Right lobe of liver (tissue), 6 donors: ENCODE measurements around the gene GLE1. TPM values are rescaled to one million over a fixed set of nuclear protein-coding genes. Genes with fewer than 3 reads are reported as not detected.

Experiments
- ATAC-seq, 4 donors: fragments of 200-7000 bp; cut with Tn5 transposase; one replicate each; pipeline ENCODE4 v1.9.1; 2020; ENCODE audit warnings: mild to moderate bottlenecking in 4 of 4, moderate library complexity in 4 of 4
- DNase-seq, 3 donors: peaks; one replicate each; pipeline ENCODE4 v3.0.0-alpha.2; 2020
- H3K27ac ChIP-seq, 3 donors: fragments of 200-600 bp; one replicate each; pipeline ENCODE4 v1.8.0; 2022
- H3K27me3 ChIP-seq, 2 donors: fragments of 200-600 bp; one replicate each; pipeline ENCODE4 v1.8.0; 2022
- H3K36me3 ChIP-seq, 4 donors: fragments of 200-600 bp; sonication (generic) in 1 of 4; one replicate each; pipeline versions ENCODE4 v1.5.1 to v1.8.0; 2017 to 2022; ENCODE audit warnings: control low read depth in 1 of 4
- H3K4me1 ChIP-seq, 4 donors: fragments of 200-600 bp; sonication (generic) in 1 of 4; one replicate each; pipeline versions ENCODE4 v1.5.1 to v1.8.0; 2017 to 2022; ENCODE audit warnings: control low read depth in 1 of 4
- H3K4me3 ChIP-seq, 3 donors: fragments of 200-600 bp; one replicate each; pipeline ENCODE4 v1.8.0; 2022
- H3K9me3 ChIP-seq, 4 donors: fragments of 200-600 bp; sonication (generic) in 1 of 4; one replicate each; pipeline versions ENCODE4 v1.5.1 to v1.8.0; 2017 to 2022; ENCODE audit warnings: control low read depth in 1 of 4
- POLR2A ChIP-seq: fragments of 450-650 bp; IDR thresholded peaks from one replicate; pipeline ENCODE4 v1.6.1; 2017; ENCODE audit warnings: antibody characterized with exemption, mild to moderate bottlenecking
- WGBS: methylation state at CpG from one replicate; pipeline ENCODE4 v1.1.6; 2018; ENCODE audit warnings: low coverage, low lambda C conversion rate; ENCODE audit not compliant: insufficient coverage; ENCODE audit errors: missing lambda C conversion rate; 5-methylcytosine and 5-hydroxymethylcytosine counted together
- intact Hi-C, 2 donors: fragments of 100-400 bp; cut with DNase I; formaldehyde crosslinking; loops; one replicate each; pipeline versions ENCODE4 v1.11.2 to v1.14.1; 2022
- total RNA-seq, 6 experiments: library from RNA; depleted of rRNA in 2 of 6; stranded (reverse); fragments of >200 nt in 2 of 6; fragmentation: NEBNext Ultra II Directional in 3 of 6; extraction: Animal tissue kit (Norgen Biotek cat#: 25700) in 3 of 6; gene quantifications; one replicate each; pipeline versions ENCODE4 v1.1.0 to v1.2.4, GENCODE V29; 2016 to 2023
- TF ChIP-seq, protein P1 (sequence below), 4 donors: fragments of 200-600 bp in 3 of 4; fragments of 450-650 bp in 1 of 4; IDR thresholded peaks; one replicate each; pipeline versions ENCODE4 v1.5.1 to v1.8.0; 2016 to 2022; ENCODE audit warnings: antibody characterized with exemption in 4 of 4, mild to moderate bottlenecking in 2 of 4
- donor health status: DM: no; HTN: yes; CAD: no.
- donor health status: DM: no; HTN: no; CAD: no.
- donor health status: DM: no; HTN: no; CAD: no.
- donor health status: DM: no; HTN: yes; CAD: no.
- donor health status: DM: no; HTN: yes; CAD: no.

Gene GLE1
- total RNA-seq, 6 experiments from 2014 or later = 10.5 to 15.9 (median 13.2) TPM

DNA sequence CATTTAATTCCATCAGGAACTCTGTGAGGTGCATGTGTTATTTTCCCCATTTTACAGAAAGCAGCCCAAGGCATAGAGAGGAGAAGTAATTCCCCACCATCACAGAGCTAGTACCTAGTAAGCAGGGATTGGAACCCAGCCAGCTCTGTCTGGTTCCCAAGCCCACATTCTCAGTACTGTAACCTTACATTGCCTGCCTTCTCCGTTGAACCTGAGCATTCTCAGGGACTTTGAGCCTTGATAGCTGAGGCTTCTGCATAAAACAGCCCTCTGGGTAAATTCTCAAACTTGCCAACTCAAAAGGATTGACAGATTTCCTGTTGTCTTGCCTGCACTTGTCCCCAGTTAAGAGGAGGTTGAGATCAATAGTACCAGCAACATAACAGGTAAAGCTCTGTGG is 9.2 kb upstream of the GLE1 start:
- no peak for TF ChIP-seq POLR2A
- TF ChIP-seq, protein P1, sequence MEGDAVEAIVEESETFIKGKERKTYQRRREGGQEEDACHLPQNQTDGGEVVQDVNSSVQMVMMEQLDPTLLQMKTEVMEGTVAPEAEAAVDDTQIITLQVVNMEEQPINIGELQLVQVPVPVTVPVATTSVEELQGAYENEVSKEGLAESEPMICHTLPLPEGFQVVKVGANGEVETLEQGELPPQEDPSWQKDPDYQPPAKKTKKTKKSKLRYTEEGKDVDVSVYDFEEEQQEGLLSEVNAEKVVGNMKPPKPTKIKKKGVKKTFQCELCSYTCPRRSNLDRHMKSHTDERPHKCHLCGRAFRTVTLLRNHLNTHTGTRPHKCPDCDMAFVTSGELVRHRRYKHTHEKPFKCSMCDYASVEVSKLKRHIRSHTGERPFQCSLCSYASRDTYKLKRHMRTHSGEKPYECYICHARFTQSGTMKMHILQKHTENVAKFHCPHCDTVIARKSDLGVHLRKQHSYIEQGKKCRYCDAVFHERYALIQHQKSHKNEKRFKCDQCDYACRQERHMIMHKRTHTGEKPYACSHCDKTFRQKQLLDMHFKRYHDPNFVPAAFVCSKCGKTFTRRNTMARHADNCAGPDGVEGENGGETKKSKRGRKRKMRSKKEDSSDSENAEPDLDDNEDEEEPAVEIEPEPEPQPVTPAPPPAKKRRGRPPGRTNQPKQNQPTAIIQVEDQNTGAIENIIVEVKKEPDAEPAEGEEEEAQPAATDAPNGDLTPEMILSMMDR (IDR thresholded peaks at IDR 0.05) = no peak
- 0% methylated on average over 1 of the region's 1 CpG for WGBS
- Histone ChIP-seq H3K9me3 (no peaks in the 10 kb centered on the region), H3K36me3 (peaks cover 0 to 18% (median 1%) of the 10 kb centered on the region in 4 donors), H3K4me1 (peaks cover 0 to 28% (median 16%) of the 10 kb centered on the region in 4 donors), H3K4me3 (no peak overlapping the region), H3K27ac (peak overlapping the region; percentile 23 to 73 (median 41)), H3K27me3 (no peaks in the 10 kb centered on the region)
- peak; percentile 13 to 41 (median 21) for ATAC-seq
- intact Hi-C loops = loop anchor here in 1 of 2 donors (10.0 kb wide), 1 partner anchor 140 kb away; no protein-coding TSS in a partner anchor
- DNase-seq = no peak

DNA sequence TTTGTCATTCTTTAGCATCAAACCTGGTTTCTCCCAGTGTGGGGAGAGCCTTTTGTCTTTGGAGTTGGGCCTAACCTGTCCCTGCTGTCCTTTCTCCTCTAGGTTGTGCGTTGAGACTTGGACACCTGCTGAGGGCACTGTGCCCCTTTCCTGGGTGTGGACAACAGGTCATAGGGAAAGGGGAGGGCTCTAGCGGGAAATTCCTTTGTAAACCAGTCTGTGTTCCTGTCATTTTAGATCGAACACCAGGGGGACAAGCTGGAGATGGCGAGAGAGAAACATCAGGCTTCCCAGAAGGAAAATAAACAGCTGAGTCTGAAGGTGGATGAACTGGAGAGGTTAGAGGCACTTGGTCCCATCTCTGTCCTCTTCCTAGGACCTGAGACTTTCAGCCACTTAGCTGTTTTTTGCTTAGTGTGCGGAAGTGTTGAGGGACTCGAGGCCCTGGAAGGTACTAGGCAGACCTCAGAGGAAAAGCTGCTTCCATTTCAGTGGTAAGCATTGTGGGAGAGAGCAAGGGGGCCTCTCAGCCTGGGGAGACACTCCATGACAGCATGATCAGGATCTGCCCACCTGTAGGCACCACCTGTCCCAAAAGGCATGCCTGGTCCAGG is 8.6 kb upstream of the GLE1 start:
- Histone ChIP-seq H3K36me3 (peaks cover 0 to 18% (median 1%) of the 10 kb centered on the region in 4 donors), H3K9me3 (no peaks in the 10 kb centered on the region), H3K27me3 (no peaks in the 10 kb centered on the region), H3K27ac (peak overlapping the region; percentile 23 to 73 (median 41)), H3K4me3 (peak overlapping the region in 1 of 3 donors; percentile 10), H3K4me1 (peaks cover 0 to 28% (median 16%) of the 10 kb centered on the region in 4 donors)
- intact Hi-C loops = loop anchor here in 1 of 2 donors (10.0 kb wide), 1 partner anchor 139 kb away; no protein-coding TSS in a partner anchor
- TF ChIP-seq, protein P1 (IDR thresholded peaks at IDR 0.05) = peak; percentile 45 to 64 (median 49)
- TF ChIP-seq POLR2A = no peak
- WGBS = 39% methylated on average over 4 of the region's 6 CpGs
- peak; percentile 93 to 94 (median 93) for ATAC-seq
- peak; percentile 64 to 73 (median 72) for DNase-seq

DNA sequence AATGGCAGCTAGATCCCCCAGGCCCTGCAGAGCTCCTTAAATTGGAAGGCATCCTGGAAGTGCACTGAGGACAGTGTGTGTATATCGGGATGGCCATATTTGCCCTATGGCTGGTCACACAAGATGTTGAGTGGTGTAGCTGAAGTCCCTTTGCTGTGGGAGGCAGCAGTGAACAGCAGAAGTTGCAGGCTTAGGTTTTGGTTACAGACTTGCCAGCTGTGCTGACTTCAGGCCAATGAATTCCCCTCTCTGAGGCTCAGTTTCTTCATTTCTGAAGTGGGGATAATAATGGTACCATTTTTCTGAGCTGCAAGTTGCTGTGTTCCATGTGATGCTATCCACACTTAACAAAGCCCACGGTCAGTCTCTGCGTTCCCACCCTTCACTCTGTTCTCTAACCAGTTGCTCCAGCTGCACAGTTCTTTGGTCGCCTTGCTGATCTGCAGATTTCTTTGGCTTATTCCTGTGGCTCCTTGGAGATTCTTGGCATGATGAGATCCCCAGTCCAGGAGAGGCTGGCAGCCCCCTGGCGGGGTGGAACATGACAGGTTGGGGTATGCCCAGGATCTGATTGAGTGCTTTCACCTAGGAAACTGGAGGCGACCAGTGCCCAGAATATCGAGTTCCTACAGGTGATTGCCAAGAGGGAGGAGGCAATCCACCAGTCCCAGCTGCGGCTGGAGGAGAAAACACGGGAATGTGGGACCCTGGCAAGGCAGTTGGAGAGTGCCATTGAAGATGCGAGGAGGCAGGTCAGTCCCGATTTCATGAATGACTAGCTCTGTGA is 6.5 kb upstream of the GLE1 start:
- intact Hi-C loops = loop anchor here in 1 of 2 donors (10.0 kb wide), 1 partner anchor 137 kb away; no protein-coding TSS in a partner anchor
- ATAC-seq = no peak
- H3K36me3 ChIP-seq = peaks cover 0 to 13% (median 1%) of the 10 kb centered on the region in 4 donors
- H3K4me1 ChIP-seq = peaks cover 0 to 28% (median 16%) of the 10 kb centered on the region in 4 donors
- DNase-seq = no peak
- no peaks in the 10 kb centered on the region for H3K9me3 ChIP-seq
- no CpG with 5 or more reads among the region's 11 CpGs for WGBS
- no peaks in the 10 kb centered on the region for H3K27me3 ChIP-seq
- TF ChIP-seq, protein P1 (IDR thresholded peaks at IDR 0.05) = no peak
- TF ChIP-seq POLR2A = no peak
- H3K4me3 ChIP-seq = no peak overlapping the region
- H3K27ac ChIP-seq = no peak overlapping the region

DNA sequence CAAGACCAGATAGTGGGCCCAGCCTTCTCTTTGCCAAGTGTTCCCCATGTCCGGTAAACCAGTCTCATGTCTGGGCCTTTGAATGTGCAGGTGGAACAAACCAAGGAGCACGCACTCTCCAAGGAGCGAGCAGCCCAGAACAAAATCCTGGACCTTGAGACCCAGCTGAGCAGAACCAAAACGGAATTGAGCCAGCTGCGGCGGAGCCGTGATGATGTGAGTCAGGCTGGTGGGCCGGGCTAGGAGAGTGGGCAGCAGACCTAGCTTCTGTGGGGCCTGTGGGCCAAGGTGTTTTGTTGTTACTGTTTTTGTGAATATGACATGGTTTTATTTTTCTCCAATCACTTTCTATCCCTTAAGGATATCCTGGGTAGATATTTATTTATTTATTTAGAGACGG is 5.6 kb upstream of the GLE1 start:
- Histone ChIP-seq H3K4me3 (no peak overlapping the region), H3K27me3 (no peaks in the 10 kb centered on the region), H3K27ac (no peak overlapping the region), H3K4me1 (peaks cover 0 to 34% (median 16%) of the 10 kb centered on the region in 4 donors), H3K9me3 (no peaks in the 10 kb centered on the region), H3K36me3 (peaks cover 0 to 11% (median 1%) of the 10 kb centered on the region in 4 donors)
- WGBS = 75% methylated on average over 2 of the region's 9 CpGs
- TF ChIP-seq, protein P1 (IDR thresholded peaks at IDR 0.05) = no peak
- no peak for TF ChIP-seq POLR2A
- intact Hi-C loops = loop anchor here in 1 of 2 donors (10.0 kb wide), 1 partner anchor 136 kb away; no protein-coding TSS in a partner anchor
- DNase-seq = no peak
- ATAC-seq = no peak
